ENCODE data around the gene BRINP3. TPM values are rescaled to one million over a fixed set of nuclear protein-coding genes. Genes with fewer than 3 reads are reported as not detected.

Gene BRINP3
- total RNA-seq, 2 experiments from 2014 or later = not detected

DNA sequence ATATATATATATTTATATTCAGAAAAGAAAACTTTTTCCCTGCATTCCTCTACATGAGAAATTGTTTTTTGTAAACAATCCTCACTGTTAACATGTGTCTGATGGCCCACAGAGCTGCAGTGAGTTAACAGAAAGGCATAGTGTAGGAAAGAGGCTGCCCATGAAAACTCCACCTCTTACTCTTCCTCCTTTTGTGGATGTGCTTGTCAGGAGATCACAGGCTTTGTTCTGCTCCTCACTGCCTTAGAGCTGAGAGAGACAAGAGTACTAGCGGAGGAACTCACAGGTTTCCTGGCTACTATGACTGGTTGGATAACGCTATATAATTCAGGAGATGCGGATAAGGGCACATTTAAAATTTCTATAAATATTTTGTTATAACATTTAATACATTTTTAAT is 200.6 kb downstream of the BRINP3 start:
- no peak overlapping the region for H3K27ac ChIP-seq (ENCODE audit: low read depth, low read length, poor library complexity, severe bottlenecking)
- H3K9me3 ChIP-seq (ENCODE audit: low read length) = no peaks in the 10 kb centered on the region
- ChIA-PET POLR2A (no interaction called here), CTCF (ENCODE audit: unreplicated experiment) (no interaction called here)
- no peaks in the 10 kb centered on the region for H4K20me1 ChIP-seq (ENCODE audit: insufficient read depth, low read length)
- no TSS peak for BruUV-seq (replicated peaks)
- no peaks in the 10 kb centered on the region for H3K9me2 ChIP-seq (ENCODE audit: insufficient read depth, low read length)
- no peak for DNase-seq (ENCODE audit: low spot score)
- no peaks in the 10 kb centered on the region for H3K4me1 ChIP-seq (ENCODE audit: insufficient read depth, low read length, poor library complexity, severe bottlenecking)
- no peak overlapping the region for H2AFZ ChIP-seq (ENCODE audit: low read length)
- TF ChIP-seq, protein P1, sequence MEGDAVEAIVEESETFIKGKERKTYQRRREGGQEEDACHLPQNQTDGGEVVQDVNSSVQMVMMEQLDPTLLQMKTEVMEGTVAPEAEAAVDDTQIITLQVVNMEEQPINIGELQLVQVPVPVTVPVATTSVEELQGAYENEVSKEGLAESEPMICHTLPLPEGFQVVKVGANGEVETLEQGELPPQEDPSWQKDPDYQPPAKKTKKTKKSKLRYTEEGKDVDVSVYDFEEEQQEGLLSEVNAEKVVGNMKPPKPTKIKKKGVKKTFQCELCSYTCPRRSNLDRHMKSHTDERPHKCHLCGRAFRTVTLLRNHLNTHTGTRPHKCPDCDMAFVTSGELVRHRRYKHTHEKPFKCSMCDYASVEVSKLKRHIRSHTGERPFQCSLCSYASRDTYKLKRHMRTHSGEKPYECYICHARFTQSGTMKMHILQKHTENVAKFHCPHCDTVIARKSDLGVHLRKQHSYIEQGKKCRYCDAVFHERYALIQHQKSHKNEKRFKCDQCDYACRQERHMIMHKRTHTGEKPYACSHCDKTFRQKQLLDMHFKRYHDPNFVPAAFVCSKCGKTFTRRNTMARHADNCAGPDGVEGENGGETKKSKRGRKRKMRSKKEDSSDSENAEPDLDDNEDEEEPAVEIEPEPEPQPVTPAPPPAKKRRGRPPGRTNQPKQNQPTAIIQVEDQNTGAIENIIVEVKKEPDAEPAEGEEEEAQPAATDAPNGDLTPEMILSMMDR (conservative IDR thresholded peaks at IDR 0.05; ENCODE audit: low read length) = no peak
- TF ChIP-seq EZH2phosphoT487 (IDR thresholded peaks at IDR 0.05; ENCODE audit: borderline replicate concordance, low read depth, low read length) = no peak
- no peak overlapping the region for H3K4me3 ChIP-seq (ENCODE audit: low read depth, low read length, poor library complexity, severe bottlenecking)
- H3K4me2 ChIP-seq (ENCODE audit: low read length) = no peak overlapping the region
- no peaks in the 10 kb centered on the region for H3K79me2 ChIP-seq (ENCODE audit: insufficient read depth, low read depth, low read length)
- intact Hi-C loops (cut with micrococcal nuclease; ENCODE audit: unreplicated experiment) = no loop called here
- H3K36me3 ChIP-seq (ENCODE audit: insufficient read depth, low read length) = no peaks in the 10 kb centered on the region

DNA sequence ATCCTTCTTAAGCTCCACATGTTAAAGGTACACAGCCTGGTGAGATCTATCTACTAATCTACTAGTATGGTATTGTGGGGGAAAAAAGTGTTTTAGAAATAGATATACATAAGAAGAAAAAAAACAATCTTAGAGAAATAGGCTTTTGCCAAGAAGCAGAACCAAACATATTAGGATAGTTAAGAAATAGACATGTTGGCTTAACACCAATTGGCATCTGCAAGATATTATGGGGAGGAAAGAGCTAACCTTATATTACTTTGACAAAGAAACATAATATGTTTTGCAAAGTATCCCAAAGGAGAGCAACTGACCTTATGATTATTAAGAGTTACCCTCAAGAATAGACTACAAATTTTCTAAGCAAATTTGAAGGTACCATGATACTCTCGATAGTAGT is 202.9 kb downstream of the BRINP3 start:
- intact Hi-C loops (cut with micrococcal nuclease; ENCODE audit: unreplicated experiment) = no loop called here
- no peaks in the 10 kb centered on the region for H3K36me3 ChIP-seq (ENCODE audit: insufficient read depth, low read length)
- POLR2A ChIA-PET = interaction anchor here (0.7 kb wide), 1 partner anchor 97 kb away, joined by 3 read pairs; no protein-coding TSS in a partner anchor
- CTCF ChIA-PET (ENCODE audit: unreplicated experiment) = no interaction called here
- no peaks in the 10 kb centered on the region for H3K79me2 ChIP-seq (ENCODE audit: insufficient read depth, low read depth, low read length)
- no peaks in the 10 kb centered on the region for H3K9me3 ChIP-seq (ENCODE audit: low read length)
- H3K4me2 ChIP-seq (ENCODE audit: low read length) = no peak overlapping the region
- TF ChIP-seq, protein P1 (conservative IDR thresholded peaks at IDR 0.05; ENCODE audit: low read length) = no peak
- no peak for TF ChIP-seq EZH2phosphoT487 (IDR thresholded peaks at IDR 0.05; ENCODE audit: borderline replicate concordance, low read depth, low read length)
- no peak overlapping the region for H3K27ac ChIP-seq (ENCODE audit: low read depth, low read length, poor library complexity, severe bottlenecking)
- no peaks in the 10 kb centered on the region for H3K9me2 ChIP-seq (ENCODE audit: insufficient read depth, low read length)
- no peak overlapping the region for H3K4me3 ChIP-seq (ENCODE audit: low read depth, low read length, poor library complexity, severe bottlenecking)
- H2AFZ ChIP-seq (ENCODE audit: low read length) = no peak overlapping the region
- DNase-seq (ENCODE audit: low spot score) = no peak
- BruUV-seq (replicated peaks) = no TSS peak
- no peaks in the 10 kb centered on the region for H3K4me1 ChIP-seq (ENCODE audit: insufficient read depth, low read length, poor library complexity, severe bottlenecking)
- no peaks in the 10 kb centered on the region for H4K20me1 ChIP-seq (ENCODE audit: insufficient read depth, low read length)

DNA sequence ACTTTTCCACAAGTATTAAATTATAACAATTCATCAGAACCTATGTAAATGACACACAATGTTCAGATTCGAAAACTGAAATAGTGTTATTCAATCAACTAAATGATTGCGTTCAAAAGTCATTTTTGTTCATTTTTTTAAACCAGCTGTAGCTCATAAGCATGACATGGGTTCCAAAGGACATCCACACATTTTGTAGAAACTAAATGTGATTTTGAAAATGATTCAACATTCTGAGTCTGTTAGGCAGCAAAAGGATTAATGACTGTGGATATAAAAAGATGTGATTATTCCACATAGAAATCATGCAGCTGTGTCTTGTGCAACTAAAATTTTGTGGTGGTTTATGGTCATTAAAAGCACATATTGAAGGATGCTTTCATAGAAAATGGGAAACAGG is 204.5 kb downstream of the BRINP3 start:
- no peaks in the 10 kb centered on the region for H3K9me2 ChIP-seq (ENCODE audit: insufficient read depth, low read length)
- no peaks in the 10 kb centered on the region for H3K79me2 ChIP-seq (ENCODE audit: insufficient read depth, low read depth, low read length)
- H3K36me3 ChIP-seq (ENCODE audit: insufficient read depth, low read length) = no peaks in the 10 kb centered on the region
- no TSS peak for BruUV-seq (replicated peaks)
- H3K4me2 ChIP-seq (ENCODE audit: low read length) = no peak overlapping the region
- ChIA-PET CTCF (ENCODE audit: unreplicated experiment) (no interaction called here), POLR2A (no interaction called here)
- intact Hi-C loops (cut with micrococcal nuclease; ENCODE audit: unreplicated experiment) = no loop called here
- H3K4me1 ChIP-seq (ENCODE audit: insufficient read depth, low read length, poor library complexity, severe bottlenecking) = no peaks in the 10 kb centered on the region
- DNase-seq (ENCODE audit: low spot score) = no peak
- H2AFZ ChIP-seq (ENCODE audit: low read length) = no peak overlapping the region
- no peaks in the 10 kb centered on the region for H3K9me3 ChIP-seq (ENCODE audit: low read length)
- no peak overlapping the region for H3K4me3 ChIP-seq (ENCODE audit: low read depth, low read length, poor library complexity, severe bottlenecking)
- no peak overlapping the region for H3K27ac ChIP-seq (ENCODE audit: low read depth, low read length, poor library complexity, severe bottlenecking)
- no peaks in the 10 kb centered on the region for H4K20me1 ChIP-seq (ENCODE audit: insufficient read depth, low read length)
- no peak for TF ChIP-seq EZH2phosphoT487 (IDR thresholded peaks at IDR 0.05; ENCODE audit: borderline replicate concordance, low read depth, low read length)
- TF ChIP-seq, protein P1 (conservative IDR thresholded peaks at IDR 0.05; ENCODE audit: low read length) = no peak

Data from OCI-LY7 (cell line).